ENCODE results near the gene RNF126.
"Not testable (repeated sequence)": the region's sequence is repeated elsewhere in the genome, so short reads cannot be mapped to it uniquely, and the experiment has no call there.

RNF126 gene

DNA sequence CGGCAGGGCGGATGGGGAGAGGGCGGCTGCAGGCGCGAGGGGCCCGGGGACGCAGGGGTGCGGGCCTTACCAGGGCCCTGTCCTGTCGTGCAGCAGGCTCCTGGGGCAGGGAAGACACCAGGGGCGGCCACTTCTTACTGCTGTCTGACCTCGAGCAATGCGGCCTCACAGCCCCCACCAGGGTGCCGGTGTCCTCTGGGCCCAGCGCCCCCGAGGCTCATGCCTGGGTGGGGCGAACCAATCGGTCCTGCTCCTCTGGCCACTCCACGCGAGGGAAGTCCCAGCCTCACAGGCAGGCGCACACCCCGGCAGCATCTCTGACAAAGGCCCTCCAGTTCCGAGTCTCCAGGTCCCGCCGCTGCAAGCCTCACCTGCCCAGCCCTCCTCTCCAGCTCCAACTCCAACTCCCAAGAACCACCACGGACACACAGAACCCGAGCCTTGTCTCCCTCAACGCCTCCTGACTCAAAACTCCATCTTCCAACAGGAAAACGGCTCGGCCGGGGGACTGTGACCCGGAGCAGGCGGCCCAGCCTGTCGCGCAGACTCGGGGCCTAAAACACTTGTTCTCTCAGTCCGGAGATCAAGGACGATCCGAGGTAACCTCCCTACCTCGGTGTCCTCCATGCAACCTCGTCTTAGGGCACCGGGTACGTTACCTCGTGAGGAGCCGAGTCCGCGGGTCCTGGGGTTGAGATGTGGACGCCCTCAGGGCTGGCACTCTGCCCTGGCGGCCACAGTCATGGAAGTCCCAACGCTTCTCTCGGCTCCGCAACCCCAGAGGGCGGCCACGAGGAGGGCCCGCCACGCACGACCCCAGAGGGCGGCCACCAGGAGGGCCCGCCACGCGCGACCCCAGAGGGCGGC is 16.9 kb downstream of the RNF126 start:
- FAIRE-seq, result no peak

DNA sequence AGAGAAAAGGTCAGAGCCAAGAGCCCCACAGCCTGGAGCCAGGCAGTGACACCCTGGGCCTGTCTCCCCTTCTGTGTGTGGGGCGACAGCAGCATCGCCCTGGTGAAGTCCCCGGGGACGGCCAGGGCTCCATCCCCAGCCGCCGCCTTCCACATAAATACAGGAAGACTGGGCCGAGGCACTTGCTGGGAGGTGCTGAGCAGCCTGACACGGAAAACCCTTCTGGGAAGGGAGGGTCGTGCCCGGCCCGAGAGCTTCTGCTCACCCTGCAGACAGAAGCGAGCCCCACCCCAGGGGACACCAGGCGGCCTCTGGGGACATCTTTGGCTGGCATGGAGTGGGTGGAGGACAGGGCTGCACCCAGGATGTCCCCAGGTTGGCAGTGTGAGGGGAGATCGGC is 18.2 kb downstream of the RNF126 start:
- no peak for FAIRE-seq

DNA sequence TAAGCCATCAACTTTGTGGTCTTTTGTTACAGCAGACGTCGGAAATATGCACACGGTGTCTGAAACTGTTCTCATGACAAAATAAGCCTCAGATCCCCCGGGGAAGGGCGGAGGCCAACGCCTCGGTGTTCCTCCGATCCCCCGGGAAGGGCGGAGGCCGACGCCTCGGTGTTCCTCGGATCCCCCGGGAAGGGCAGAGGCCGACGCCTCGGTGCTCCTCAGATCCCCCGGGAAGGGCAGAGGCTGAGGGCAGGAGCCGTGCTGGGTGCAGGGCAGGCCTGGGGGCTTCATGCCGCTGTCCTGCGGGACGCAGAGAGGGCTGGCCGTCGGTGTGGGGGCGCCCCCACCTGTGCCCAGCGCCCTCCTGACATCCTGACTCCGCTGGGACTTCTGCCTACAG is 18.7 kb downstream of the RNF126 start:
- FAIRE-seq, result no peak

DNA sequence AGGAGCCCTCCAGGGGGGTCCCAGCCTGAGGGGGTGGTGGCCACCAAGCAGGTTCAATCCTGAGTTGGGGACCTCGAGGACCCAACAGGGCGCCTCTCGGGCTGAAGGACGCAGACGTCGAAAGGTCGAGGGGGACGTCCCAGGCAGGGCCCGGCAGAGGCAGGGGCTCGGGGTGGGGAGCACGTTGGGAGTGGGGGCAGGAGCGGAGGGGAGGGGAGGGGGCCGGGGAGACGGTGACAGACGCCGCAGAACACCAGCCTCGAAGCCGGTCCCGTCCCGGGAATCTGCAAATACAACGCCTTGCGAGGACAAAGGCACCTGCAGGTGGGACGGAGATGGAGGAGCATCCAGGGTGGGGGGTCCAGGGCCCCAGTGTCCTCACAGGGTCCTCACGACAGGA is 19.3 kb downstream of the RNF126 start:
- no peak for FAIRE-seq

DNA sequence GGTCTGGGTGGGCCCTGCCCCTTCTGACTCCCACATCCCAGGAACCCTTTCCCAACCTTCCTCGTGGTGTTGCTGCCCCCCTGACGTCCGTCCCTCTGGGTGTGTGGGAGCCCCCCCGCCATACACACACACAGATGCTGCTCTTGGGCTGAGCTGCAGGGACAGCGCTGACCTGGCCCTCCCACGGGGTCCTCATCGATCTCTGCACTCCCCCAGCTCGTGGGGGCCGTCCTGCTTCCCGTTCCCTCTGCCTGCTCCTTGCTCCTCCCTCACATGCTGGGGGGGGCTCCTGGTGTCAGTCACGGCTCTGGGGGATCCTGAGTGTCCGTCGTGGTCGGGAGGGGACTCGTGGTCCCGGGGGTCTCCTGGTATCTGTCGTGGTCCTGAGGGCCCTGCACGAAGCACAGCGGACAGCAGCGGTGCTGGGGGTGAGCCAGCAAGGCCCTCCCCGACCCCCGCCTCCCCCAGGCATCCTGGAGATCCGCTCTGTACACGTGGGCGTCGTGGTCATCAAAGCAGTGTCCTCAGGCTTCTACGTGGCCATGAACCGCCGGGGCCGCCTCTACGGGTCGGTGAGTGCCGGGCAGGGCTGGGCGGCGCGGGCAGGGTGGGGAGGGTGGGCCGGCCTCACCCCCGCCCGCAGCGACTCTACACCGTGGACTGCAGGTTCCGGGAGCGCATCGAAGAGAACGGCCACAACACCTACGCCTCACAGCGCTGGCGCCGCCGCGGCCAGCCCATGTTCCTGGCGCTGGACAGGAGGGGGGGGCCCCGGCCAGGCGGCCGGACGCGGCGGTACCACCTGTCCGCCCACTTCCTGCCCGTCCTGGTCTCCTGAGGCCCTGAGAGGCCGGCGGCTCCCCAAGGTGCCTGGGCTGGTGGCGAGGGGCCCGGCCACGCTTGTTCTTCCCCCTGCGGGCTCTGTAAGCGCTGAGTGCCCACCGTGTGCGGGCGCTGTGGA is 20.0 kb downstream of the RNF126 start:
- FAIRE-seq, result no peak

DNA sequence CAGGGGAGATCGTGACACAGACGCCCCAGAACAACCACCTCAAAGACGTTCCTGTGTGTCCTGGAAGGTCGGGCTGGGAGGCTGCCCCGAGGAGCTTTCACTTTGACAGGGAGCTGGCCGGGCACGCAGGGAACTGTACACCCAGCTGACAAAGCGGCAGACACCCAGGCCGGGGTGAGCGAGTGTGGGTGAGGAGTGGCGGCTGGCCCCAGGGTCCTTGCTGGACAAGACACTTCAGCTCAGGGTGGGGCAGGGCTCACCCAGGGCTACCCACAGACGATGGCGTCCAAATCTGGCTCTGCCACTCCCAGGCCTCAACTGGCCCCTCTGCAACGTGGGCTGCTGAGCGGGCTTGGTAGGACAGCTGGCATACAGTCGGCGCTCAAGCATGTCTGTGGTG is 21.3 kb downstream of the RNF126 start:
- no peak for FAIRE-seq

DNA sequence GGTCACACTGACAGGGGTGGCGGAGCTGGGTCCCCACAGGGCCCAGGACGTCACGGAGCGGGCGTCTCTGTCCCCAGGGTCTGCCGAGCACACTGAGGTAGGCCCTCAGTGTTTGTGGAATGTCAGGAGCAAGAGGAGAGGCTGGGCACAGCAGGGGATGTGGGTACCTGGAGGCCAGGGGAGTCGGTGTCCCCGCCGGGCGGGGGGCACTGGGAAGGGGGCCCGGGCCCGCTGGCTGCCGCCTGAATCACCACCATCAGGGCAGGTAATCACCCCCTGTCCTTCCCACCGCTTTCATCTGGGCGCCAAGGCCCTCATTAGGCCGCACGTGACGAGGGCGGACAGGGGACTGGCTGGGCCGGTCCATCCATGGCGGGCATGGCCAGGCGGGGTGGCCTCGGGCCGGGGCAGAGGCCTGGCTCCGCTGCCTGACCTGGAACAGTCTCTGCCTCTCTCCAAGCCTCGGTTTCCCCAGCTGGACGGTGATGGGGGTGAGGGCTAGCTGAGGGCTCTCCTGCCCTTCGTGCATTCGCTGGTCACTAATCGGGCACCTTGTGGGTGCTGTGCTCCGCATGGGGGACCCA is 22.3 kb downstream of the RNF126 start:
- no peak for FAIRE-seq

DNA sequence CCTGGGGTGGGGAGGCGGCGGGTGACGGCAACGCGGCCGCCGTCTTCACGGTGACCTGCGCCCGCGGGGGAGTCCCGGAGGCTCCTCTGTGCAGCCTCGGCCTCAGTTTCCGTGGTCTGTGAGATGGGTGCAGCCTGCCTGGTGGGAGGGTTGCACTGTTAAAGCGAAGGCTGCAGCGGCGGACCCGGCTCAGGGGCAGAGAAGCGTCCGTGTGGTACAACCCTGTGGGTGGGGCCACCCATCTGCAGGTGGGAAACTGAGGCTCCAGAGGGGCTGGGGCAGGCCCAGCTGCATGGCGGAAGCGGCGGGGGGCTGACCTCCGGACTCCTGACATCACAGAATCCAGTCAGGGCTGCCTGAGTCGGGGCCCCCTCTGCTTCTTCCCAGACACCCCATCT is 22.9 kb downstream of the RNF126 start:
- FAIRE-seq, result no peak

DNA sequence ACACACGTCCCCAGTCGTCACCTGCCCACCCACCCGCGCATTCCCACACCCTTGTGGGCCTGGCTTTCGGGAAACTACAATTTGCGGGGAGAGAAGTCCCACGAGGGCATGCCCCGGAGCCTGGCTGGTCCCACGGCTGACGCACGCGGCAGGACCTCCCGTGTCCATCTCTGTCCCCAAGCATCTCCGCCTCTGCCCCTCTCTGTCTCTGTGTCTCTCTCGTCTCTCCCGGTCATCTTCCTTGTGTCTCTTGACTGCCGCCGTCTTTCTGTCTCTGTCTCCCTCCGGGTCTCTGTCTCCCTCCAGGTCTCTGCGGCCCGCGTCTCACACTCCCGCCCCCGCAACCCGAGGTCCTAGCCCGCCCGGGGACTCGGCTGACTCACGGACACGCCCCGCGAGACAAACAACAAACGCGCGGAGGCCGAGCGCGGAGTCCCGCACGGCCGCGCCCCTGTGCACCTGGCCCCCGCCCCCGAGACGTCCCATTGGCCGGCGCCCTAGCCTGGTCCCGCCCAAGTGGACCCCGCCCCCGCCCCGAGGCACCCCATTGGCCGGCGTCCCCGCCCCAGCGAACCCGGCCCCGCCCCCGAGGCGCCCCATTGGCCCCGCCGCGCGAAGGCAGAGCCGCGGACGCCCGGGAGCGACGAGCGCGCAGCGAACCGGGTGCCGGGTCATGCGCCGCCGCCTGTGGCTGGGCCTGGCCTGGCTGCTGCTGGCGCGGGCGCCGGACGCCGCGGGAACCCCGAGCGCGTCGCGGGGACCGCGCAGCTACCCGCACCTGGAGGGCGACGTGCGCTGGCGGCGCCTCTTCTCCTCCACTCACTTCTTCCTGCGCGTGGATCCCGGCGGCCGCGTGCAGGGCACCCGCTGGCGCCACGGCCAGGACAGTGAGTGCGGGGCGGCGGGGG is 23.5 kb downstream of the RNF126 start, which contains the start of gene FGF22:
FGF22 (plus strand) TSS at position 627 of the 908 bp plus-strand sequence; CDS start at position 674, 47 bp downstream.
- FAIRE-seq, result no peak

DNA sequence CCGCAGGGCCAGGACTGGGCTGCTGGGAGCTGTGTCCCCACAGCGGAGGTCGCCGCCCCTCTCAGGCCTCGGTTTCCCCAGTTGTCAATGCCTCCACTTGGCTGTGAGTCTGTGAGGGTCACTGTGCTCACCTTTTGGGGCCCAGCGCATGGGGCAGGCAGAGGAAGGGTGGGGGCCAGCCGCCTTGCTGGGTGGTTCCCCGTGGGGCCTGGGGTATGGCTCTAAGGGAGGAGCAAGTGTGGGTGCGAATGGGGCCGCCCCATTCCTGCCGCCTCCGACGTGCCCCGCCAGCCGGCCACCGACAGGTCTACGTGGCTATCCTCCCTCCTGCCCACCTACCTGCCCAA is 24.1 kb downstream of the RNF126 start:
- FAIRE-seq, result no peak

DNA sequence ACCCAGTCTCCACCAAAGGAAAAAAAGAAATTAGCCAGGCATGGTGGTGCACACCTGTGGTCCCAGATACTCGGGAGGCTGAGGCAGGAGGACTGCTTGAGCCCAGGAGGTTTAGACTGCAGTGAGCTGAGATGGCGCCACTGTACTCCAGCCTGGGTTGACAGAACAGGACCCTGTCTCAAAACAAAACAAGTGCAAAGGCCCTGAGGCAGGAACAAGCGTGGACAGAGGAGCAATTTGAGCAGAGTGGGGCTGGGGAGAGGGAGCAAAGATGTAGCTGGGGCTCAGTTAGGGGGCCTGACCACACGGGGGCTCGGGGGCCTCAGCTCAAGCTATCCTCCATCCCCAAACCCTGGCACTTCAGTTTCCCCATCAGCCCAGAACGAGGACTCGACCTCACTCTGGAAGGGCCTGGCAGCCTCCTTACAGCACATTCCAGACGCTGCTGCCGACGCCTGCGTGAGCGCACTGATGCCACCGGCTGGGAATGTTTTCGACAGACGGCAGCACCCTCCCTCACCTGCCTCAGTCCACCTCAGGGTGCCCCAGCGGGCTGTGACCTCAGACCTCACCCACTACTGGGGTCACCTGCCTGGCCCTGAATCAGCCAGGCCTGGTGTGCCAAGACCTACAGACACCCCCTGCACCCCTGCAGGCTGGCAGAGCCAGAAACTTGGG is 27.9 kb downstream of the RNF126 start:
- no peak for FAIRE-seq

DNA sequence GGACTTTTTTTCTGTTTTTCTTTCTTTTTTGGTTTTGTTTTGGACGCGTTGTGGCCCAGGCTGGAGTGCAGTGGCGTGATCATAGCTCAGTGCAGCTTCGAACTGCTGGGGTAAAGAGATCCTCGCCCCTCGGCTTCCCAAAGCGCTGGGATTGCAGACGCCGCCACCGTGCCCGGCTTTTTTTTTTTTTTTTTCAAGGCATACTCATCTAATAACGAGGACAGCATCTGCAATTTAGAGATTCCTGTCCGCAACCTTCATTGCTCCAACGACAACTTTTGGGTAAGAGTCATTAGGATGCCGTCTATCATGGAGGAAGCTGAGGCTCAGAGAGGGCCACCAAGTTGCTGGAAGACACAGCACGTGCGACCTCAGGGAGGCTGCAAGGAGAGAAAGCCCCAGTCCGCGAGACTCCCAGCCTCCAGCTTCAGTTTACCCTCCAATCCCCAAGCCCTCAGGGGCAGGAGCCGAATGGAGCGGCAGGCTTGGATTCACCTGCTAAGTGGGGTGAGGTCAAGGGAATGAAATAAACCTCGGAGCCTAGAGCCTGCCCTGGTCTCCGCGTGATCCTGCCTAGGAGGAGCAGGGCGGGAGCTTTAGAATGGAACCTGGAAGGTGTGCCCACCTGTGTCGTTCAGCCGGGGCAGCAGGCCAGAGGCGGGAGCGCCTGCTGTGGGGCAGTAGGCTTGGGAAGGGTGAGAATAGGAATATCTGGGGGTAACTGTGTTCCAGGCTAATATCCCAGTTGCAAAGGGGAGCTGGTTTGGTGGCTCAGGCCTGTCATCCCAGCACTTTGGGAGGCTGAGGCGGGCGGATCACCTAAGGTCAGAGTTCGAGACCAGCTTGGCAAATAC is 29.0 kb downstream of the RNF126 start:
- FAIRE-seq, result no peak

DNA sequence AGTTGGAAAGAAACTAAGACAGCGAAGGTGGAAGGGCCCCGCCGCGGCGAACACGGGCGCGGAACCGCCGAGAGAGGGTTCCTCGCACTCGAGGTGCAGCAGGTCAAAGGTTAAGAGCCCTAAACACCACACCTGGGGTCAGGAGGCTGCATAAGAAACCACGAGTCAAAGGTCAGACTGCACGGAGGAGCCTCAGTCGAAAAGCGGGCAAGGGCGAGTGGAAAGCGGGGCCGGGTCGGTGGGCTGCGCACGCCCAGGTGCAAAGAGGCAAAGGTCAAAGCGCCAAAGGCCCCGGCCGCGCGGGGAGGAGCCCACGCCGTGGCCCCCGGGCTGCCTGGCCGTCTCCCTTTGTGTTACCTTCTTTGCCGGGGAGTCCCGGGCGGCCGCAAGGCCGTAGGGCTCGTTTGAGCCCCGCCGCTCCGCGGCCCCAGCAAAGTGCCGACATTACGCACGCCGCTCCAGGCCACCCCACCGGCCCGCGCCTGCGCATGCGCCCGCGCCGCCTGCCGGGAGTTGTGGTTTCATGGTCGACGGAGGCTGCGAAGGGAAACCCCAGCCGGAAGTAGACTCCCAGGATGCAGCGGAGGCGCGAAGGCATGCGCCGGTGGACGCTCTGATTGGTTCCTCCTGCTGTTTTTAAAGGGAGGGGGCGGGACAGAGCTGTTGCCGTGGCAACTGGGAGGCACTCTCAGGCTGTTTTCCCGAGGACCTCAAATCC is 29.8 kb downstream of the RNF126 start, which contains the start of gene POLRMT:
POLRMT (minus strand) TSS at position 470 of the 718 bp plus-strand sequence; CDS start at position 445, 25 bp downstream.
- no peak for FAIRE-seq

DNA sequence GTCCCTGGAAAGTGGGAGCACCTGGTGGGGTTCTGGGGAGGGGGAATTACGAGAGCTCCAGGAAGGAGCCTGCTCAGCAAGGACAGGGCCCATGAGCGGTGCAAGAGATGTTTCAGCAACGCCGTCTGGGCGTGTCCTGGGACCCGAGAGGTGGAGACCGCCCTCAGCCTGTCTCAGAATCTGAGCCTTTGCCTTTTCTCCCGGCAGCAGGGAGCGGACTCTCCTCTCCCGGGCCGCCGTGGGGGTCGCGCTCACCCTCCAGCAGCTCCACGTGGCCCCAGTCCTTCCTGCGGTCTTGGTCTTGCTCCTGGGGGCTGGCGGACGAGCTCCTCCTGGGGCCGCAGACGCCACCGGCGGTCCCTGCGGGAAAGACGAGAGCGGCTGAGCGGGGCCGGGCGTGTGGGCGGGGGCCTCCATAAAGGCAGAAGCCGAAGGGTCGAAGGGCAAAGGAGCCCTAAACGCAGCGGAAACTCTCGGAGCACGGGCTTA is 30.4 kb downstream of the RNF126 start:
- FAIRE-seq, result no peak

DNA sequence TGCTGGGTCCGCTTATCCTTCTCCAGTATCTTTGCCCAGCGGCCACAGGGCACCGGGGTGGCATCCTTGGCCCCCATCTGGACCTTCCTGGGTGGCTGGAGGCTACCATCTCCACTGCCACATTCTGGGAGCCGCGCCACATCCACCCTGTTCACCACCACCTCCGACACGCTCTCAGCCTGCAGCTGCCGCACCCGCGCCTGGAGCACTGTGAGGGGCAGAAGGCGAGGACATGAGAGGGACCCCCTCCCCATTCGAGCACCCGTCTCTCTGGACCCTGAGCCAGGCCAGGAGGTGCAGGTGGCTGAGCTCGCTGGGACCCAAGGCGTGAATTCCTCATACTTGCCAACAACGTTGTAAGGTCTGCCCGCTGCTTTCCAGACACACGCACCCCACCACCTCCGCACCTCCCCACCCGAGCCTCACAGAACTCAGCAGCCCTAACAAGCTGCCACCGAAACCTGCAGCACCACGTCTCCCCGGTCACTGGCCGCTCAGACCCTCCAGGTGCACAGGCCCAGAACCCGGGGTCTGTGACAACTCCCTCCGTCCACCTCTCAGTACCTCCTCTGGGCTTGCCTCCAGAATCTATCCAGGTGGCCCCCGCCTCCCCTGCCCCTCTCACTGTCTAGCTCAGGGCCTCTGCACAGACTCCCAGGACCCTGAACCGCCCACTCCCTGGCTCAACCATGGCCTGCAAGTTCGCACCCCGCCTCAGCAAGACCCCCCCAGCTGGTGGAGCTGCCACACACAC is 32.9 kb downstream of the RNF126 start:
- FAIRE-seq, result no peak

DNA sequence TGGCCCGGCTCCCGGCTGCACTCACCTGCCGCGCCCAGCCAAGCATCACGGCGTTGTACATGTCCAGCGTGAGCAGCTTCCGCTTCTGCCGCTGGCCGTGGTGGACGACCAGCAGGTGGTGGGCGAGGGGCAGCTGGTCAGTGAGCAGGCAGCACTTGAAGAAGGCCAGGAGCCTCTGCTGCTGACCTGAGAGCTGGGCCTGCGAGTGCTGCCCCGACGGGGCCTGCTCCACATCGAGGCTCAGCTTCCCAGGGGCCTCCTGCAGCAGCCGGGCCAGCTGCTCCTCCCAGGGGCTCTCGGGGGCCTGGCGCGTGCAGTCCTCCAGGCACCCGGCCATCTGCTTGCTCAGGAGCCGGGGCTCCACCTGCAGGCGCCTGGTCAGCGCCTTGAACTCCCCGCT is 33.5 kb downstream of the RNF126 start:
- FAIRE-seq, result not testable (repeated sequence)

DNA sequence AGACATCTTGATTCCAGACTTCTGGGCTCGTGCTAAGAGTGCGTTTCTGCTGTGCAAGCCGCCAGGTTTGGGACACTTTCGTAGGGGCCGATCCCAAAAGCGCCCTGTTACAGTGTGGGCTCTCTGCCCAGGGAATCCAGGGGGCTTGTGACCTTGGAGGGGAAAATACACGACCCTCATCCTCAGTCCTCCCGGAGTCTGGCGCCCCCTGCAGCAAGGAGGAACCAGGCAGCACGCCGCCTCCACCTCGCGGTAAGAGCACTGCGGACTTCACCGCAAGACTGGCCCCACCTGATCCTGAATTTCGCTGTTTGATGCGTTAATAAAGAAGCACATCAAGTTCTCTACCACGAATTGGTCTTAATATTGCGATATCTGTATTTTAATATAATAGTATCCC is 34.8 kb downstream of the RNF126 start:
- FAIRE-seq, result no peak

DNA sequence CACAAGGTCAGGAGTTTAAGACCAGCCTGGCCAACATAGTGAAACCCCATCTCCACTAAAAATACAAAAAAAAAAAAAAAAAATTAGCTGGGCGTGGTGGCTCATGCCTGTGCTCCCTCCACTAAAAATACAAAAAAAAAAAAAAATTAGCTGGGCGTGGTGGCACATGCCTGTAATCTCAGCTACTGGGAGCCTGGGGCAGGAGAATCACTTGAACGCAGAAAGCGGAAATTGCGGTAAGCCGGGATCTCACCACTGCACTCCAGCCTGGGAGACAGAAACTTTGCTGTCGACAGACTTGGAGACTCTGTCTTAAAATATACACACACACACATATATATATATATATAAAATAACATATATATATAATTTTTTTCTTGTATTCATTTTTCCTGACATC is 36.4 kb downstream of the RNF126 start:
- FAIRE-seq, result not testable (repeated sequence)

DNA sequence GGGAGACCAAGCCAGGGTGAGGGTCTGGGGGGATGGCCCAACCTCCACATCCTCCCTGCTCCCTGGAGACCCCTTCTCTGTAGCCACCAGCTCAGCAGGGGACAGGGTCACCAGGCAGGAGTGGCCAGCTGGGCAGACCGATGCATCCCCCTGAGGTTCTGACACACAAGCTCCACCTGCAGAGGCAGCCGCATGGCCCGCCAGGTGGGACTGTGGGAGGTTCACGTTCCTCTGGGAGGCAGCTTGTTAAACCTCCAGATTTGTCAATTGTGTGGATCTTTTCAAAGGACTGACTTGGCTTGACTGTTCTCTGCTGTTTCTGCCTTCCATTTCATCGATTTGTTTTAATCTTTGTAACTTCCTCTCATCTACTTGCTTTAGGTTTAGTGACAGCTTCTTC is 37.8 kb downstream of the RNF126 start:
- no peak for FAIRE-seq
